ENCODE results near the gene CAMKV. TPM values are rescaled to one million over a fixed set of nuclear protein-coding genes. Genes with fewer than 3 reads are reported as not detected.

The CAMKV gene
- total RNA-seq, 1 experiment from 2014 or later = not detected

GRCh38 chr3:49902511-49903345 is 33.0 kb upstream of the CAMKV start:
- no peak for TF ChIP-seq CTCF (IDR thresholded peaks at IDR 0.05; ENCODE audit: unreplicated experiment)
- H3K36me3 Mint-ChIP-seq (ENCODE audit: insufficient read depth, unreplicated experiment) = peaks cover 6% of the 10 kb centered on the region
- H3K27me3 Mint-ChIP-seq (ENCODE audit: insufficient read depth, unreplicated experiment) = no peaks in the 10 kb centered on the region
- peaks cover 21% of the 10 kb centered on the region for H3K4me1 Mint-ChIP-seq (ENCODE audit: insufficient read depth, unreplicated experiment)
- H3K9me3 Mint-ChIP-seq (ENCODE audit: unreplicated experiment) = no peaks in the 10 kb centered on the region
- no TSS peak for BruUV-seq (replicated peaks)
- H3K27ac Mint-ChIP-seq (ENCODE audit: low read depth, unreplicated experiment) = no peak overlapping the region
- DNase-seq (ENCODE audit: unreplicated experiment) = no peak
- ChIA-PET POLR2A (interaction anchor here (1.0 to 5.1 kb wide), 8 partner anchors 13 to 402 kb away, joined by 3 to 30 read pairs (median 6); partner anchors contain the start of genes INKA1, IP6K1, MON1A and RBM6), CTCF (interaction anchor here (0.6 to 11.1 kb wide), 4 partner anchors 8 to 1632 kb away, joined by 3 to 143 read pairs (median 3); no protein-coding TSS in a partner anchor)
- intact Hi-C loops (cut with micrococcal nuclease) = loop anchor here (5.0 kb wide), 1 partner anchor 180 kb away; the partner anchor contains the start of gene GMPPB
- peak overlapping the region; percentile 73 for H3K4me3 Mint-ChIP-seq (ENCODE audit: unreplicated experiment)

GRCh38 chr3:49901366-49902339 is 31.9 kb upstream of the CAMKV start:
- peak overlapping the region; percentile 73 for H3K4me3 Mint-ChIP-seq (ENCODE audit: unreplicated experiment)
- H3K36me3 Mint-ChIP-seq (ENCODE audit: insufficient read depth, unreplicated experiment) = peaks cover 12% of the 10 kb centered on the region
- peak overlapping the region; percentile 94 for H3K27ac Mint-ChIP-seq (ENCODE audit: low read depth, unreplicated experiment)
- ChIA-PET CTCF (interaction anchor here (0.5 to 11.1 kb wide), 11 partner anchors 9 to 152 kb away, joined by 3 to 143 read pairs (median 4); partner anchors contain the start of genes INKA1 and MON1A), POLR2A (interaction anchor here (0.6 to 5.1 kb wide), 17 partner anchors 14 to 401 kb away, joined by 3 to 30 read pairs (median 7); partner anchors contain the start of genes CDHR4, INKA1, IP6K1 and MON1A)
- H3K9me3 Mint-ChIP-seq (ENCODE audit: unreplicated experiment) = no peaks in the 10 kb centered on the region
- no peak for TF ChIP-seq CTCF (IDR thresholded peaks at IDR 0.05; ENCODE audit: unreplicated experiment)
- BruUV-seq (replicated peaks) = no TSS peak
- peak; percentile 39 for DNase-seq (ENCODE audit: unreplicated experiment)
- intact Hi-C loops (cut with micrococcal nuclease) = loop anchor here (2.0 to 5.0 kb wide), 2 partner anchors 45 to 179 kb away; partner anchors contain the start of genes GMPPB and TRAIP
- peaks cover 21% of the 10 kb centered on the region for H3K4me1 Mint-ChIP-seq (ENCODE audit: insufficient read depth, unreplicated experiment)
- H3K27me3 Mint-ChIP-seq (ENCODE audit: insufficient read depth, unreplicated experiment) = no peaks in the 10 kb centered on the region

- intact Hi-C loops (cut with micrococcal nuclease) = loop anchor here (1.0 to 5.0 kb wide), 3 partner anchors 44 to 178 kb away; partner anchors contain the start of genes GMPPB and TRAIP
- peaks cover 16% of the 10 kb centered on the region for H3K4me1 Mint-ChIP-seq (ENCODE audit: insufficient read depth, unreplicated experiment)
- H3K36me3 Mint-ChIP-seq (ENCODE audit: insufficient read depth, unreplicated experiment) = peaks cover 12% of the 10 kb centered on the region
- no peak for TF ChIP-seq CTCF (IDR thresholded peaks at IDR 0.05; ENCODE audit: unreplicated experiment)
- CTCF ChIA-PET = interaction anchor here (0.5 to 11.1 kb wide), 19 partner anchors 9 to 370 kb away, joined by 3 to 143 read pairs (median 3); partner anchors contain the start of genes INKA1 and MON1A
- H3K9me3 Mint-ChIP-seq (ENCODE audit: unreplicated experiment) = no peaks in the 10 kb centered on the region
- BruUV-seq (replicated peaks) = no TSS peak
- peak overlapping the region; percentile 71 for H3K4me3 Mint-ChIP-seq (ENCODE audit: unreplicated experiment)
- H3K27me3 Mint-ChIP-seq (ENCODE audit: insufficient read depth, unreplicated experiment) = no peaks in the 10 kb centered on the region
- peak overlapping the region; percentile 94 for H3K27ac Mint-ChIP-seq (ENCODE audit: low read depth, unreplicated experiment)
- POLR2A ChIA-PET = interaction anchor here (0.6 to 5.1 kb wide), 26 partner anchors 11 to 265 kb away, joined by 3 to 30 read pairs (median 4); partner anchors contain the start of genes CDHR4, INKA1, IP6K1 and MON1A
- peak; percentile 97 for DNase-seq (ENCODE audit: unreplicated experiment)
Measured at GRCh38 chr3:49900491-49901153, 30.9 kb upstream of the CAMKV start.
